OCI-LY1 (cell line): Measurements from ENCODE around the gene TRUB2.
A peak's percentile ranks its signal among the peaks of the same experiment; 100 is the strongest.

Source experiments
- H2AFZ ChIP-seq: fragments of 200-600 bp; sonication (generic), shearing (Covaris generic); 2 replicates; pipeline ENCODE4 v1.6.0; 2014; ENCODE audit warnings: antibody characterized with exemption, mild to moderate bottlenecking, low read length
- H3F3A ChIP-seq: fragments of 200-600 bp; sonication (generic), shearing (Covaris generic); 2 replicates; pipeline ENCODE4 v1.6.0; 2014; ENCODE audit warnings: mild to moderate bottlenecking, antibody characterized with exemption, low read length, moderate library complexity; ENCODE audit not compliant: insufficient read depth
- H3K27ac ChIP-seq: fragments of 200-600 bp; sonication (generic); 2 replicates; pipeline ENCODE4 v1.5.1; 2014; ENCODE audit warnings: low read length, mixed run types, mild to moderate bottlenecking, low read depth; ENCODE audit not compliant: poor library complexity, severe bottlenecking
- H3K27me3 ChIP-seq: fragments of 200-600 bp; sonication (generic); 2 replicates; pipeline ENCODE4 v1.6.0; 2014; ENCODE audit warnings: antibody characterized with exemption, mild to moderate bottlenecking, low read length, moderate library complexity; ENCODE audit not compliant: insufficient read depth
- H3K36me3 ChIP-seq: fragments of 200-600 bp; sonication (generic); 2 replicates; pipeline ENCODE4 v1.6.1; 2014; ENCODE audit warnings: mild to moderate bottlenecking, antibody characterized with exemption, low read length, moderate library complexity, mixed read lengths; ENCODE audit not compliant: insufficient read depth
- H3K4me1 ChIP-seq: fragments of 200-600 bp; sonication (generic); 2 replicates; pipeline ENCODE4 v1.5.1; 2014; ENCODE audit warnings: mild to moderate bottlenecking, low read length, moderate library complexity; ENCODE audit not compliant: insufficient read depth, severe bottlenecking
- H3K4me2 ChIP-seq: fragments of 200-600 bp; sonication (generic), shearing (Covaris generic); 2 replicates; pipeline ENCODE4 v1.6.1; 2014; ENCODE audit warnings: low read length
- H3K4me3 ChIP-seq: fragments of 200-600 bp; sonication (generic); 2 replicates; pipeline ENCODE4 v1.5.1; 2014; ENCODE audit warnings: low read length, low read depth, mild to moderate bottlenecking, mixed read lengths; ENCODE audit not compliant: poor library complexity, severe bottlenecking
- H3K79me2 ChIP-seq: fragments of 200-600 bp; shearing (Covaris generic); 2 replicates; pipeline ENCODE4 v1.6.1; 2016; ENCODE audit warnings: mixed run types, low read length, mixed read lengths; ENCODE audit not compliant: insufficient read depth
- H3K9ac ChIP-seq: fragments of 200-600 bp; sonication (generic), shearing (Covaris generic); 2 replicates; pipeline ENCODE4 v1.6.1; 2014; ENCODE audit warnings: mild to moderate bottlenecking, low read length, mixed read lengths
- H3K9me2 ChIP-seq: fragments of 200-600 bp; sonication (generic), shearing (Covaris generic); 2 replicates; pipeline ENCODE4 v1.6.1; 2014; ENCODE audit warnings: low read depth, mild to moderate bottlenecking, low read length, mixed read lengths
- H3K9me3 ChIP-seq: fragments of 200-600 bp; shearing (Covaris generic); 2 replicates; pipeline ENCODE4 v1.6.1; 2014; ENCODE audit warnings: low read length, mixed read lengths
- H4K20me1 ChIP-seq: fragments of 200-600 bp; sonication (generic), shearing (Covaris generic); 2 replicates; pipeline ENCODE4 v1.6.0; 2016; ENCODE audit warnings: mild to moderate bottlenecking, low read length; ENCODE audit not compliant: insufficient read depth
- CTCF ChIP-seq: fragments of 200-600 bp; sonication (generic), shearing (Covaris generic); IDR thresholded peaks from 2 replicates; pipeline ENCODE4 v1.5.1; 2017; ENCODE audit warnings: mild to moderate bottlenecking, antibody characterized with exemption, low read length, moderate library complexity, mixed read lengths
- EZH2 ChIP-seq: fragments of 200-600 bp; sonication (generic), shearing (Covaris generic); IDR thresholded peaks from 2 replicates; pipeline ENCODE4 v1.8.0; 2017; ENCODE audit warnings: borderline replicate concordance, mixed run types, mild to moderate bottlenecking, antibody characterized with exemption, low read length, moderate library complexity, mixed read lengths

TRUB2 gene

DNA sequence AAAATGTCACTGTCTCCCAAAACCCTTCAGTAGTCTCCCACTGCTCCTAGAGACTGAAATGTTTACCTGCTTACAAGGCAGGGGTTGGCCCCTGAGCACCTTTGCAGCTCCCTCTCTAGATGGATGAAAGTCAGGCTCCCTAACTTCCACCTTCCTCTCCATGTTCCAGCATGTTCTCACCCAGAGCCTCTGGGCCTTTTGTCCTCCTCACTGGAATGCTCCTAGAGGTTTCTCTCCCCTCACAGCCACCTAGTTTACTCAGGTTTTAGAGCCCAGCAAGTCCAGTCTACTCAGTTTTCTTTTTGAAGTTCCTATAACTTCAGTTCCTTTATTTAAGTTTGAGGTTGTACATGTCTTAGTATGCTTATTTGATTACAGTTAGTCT lies 48.1 kb upstream of the TRUB2 start:
- H4K20me1 ChIP-seq = no peaks in the 10 kb centered on the region
- H3K4me3 ChIP-seq = peak overlapping the region; percentile 85
- H3K9ac ChIP-seq = peak overlapping the region; percentile 78
- peak overlapping the region; percentile 96 for H3K4me2 ChIP-seq
- H2AFZ ChIP-seq = no peak overlapping the region
- peaks cover 15% of the 10 kb centered on the region; the same call in 1 of the 2 replicates for H3K36me3 ChIP-seq
- no peaks in the 10 kb centered on the region for H3F3A ChIP-seq
- H3K27me3 ChIP-seq = no peaks in the 10 kb centered on the region
- H3K4me1 ChIP-seq = peaks cover 21% of the 10 kb centered on the region
- peaks cover 22% of the 10 kb centered on the region for H3K79me2 ChIP-seq
- H3K9me2 ChIP-seq = no peaks in the 10 kb centered on the region
- TF ChIP-seq CTCF (no peak), EZH2 (no peak)
- H3K27ac ChIP-seq = peak overlapping the region; percentile 22
- H3K9me3 ChIP-seq = no peaks in the 10 kb centered on the region

- Histone ChIP-seq H3K9me3 (no peaks in the 10 kb centered on the region), H3K4me2 (no peak overlapping the region), H2AFZ (no peak overlapping the region), H3F3A (no peaks in the 10 kb centered on the region), H3K4me1 (peaks cover 30% of the 10 kb centered on the region), H3K27ac (no peak overlapping the region), H3K36me3 (peaks cover 10% of the 10 kb centered on the region; the same call in 1 of the 2 replicates), H3K9me2 (no peaks in the 10 kb centered on the region), H3K27me3 (no peaks in the 10 kb centered on the region), H3K4me3 (no peak overlapping the region), H3K9ac (no peak overlapping the region), H3K79me2 (peaks cover 22% of the 10 kb centered on the region), H4K20me1 (no peaks in the 10 kb centered on the region)
- TF ChIP-seq CTCF = no peak
- no peak for TF ChIP-seq EZH2
Observed at GRCh38 chr9:128369024-128369706, 46.9 kb upstream of the TRUB2 start.

- H3K36me3 ChIP-seq = no peaks in the 10 kb centered on the region
- H3K4me1 ChIP-seq = peaks cover 26% of the 10 kb centered on the region
- no peak overlapping the region for H3K27ac ChIP-seq
- H4K20me1 ChIP-seq = no peaks in the 10 kb centered on the region
- H3F3A ChIP-seq = no peaks in the 10 kb centered on the region
- H3K9ac ChIP-seq = no peak overlapping the region; the same call in 1 of the 2 replicates
- no peaks in the 10 kb centered on the region for H3K9me3 ChIP-seq
- no peaks in the 10 kb centered on the region for H3K9me2 ChIP-seq
- no peaks in the 10 kb centered on the region for H3K27me3 ChIP-seq
- H3K4me3 ChIP-seq = no peak overlapping the region
- H2AFZ ChIP-seq = no peak overlapping the region
- no peak for TF ChIP-seq EZH2
- H3K79me2 ChIP-seq = no peaks in the 10 kb centered on the region
- H3K4me2 ChIP-seq = no peak overlapping the region
Observed at GRCh38 chr9:128365525-128365924, 43.3 kb upstream of the TRUB2 start.

DNA sequence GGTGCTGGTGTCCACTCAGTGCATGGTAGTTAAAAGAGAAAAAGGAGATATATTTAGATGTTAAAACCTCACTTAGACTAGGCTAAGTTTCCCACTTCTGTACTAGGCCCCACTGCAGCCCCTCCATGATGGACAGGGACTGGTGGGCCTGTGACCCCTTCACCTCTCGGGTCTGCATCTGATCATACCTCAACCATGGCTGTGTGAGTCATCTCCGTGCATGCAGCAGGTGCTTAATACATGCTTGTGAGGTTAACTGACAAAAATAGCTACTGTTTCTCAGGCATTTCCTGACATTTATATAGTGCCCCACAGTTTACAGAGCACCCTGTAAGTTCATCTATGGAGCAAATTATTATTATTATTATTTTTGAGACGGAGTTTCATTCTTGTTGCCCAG lies 40.5 kb upstream of the TRUB2 start:
- H3K79me2 ChIP-seq = no peaks in the 10 kb centered on the region
- no peaks in the 10 kb centered on the region for H3K9me2 ChIP-seq
- no peaks in the 10 kb centered on the region for H3K27me3 ChIP-seq
- H3K27ac ChIP-seq = no peak overlapping the region
- no peak overlapping the region for H3K4me3 ChIP-seq
- H3F3A ChIP-seq = no peaks in the 10 kb centered on the region
- H3K4me1 ChIP-seq = peaks cover 21% of the 10 kb centered on the region
- H3K36me3 ChIP-seq = no peaks in the 10 kb centered on the region
- H3K4me2 ChIP-seq = no peak overlapping the region
- TF ChIP-seq CTCF = no peak
- no peak for TF ChIP-seq EZH2
- H3K9ac ChIP-seq = no peak overlapping the region
- no peak overlapping the region for H2AFZ ChIP-seq
- H4K20me1 ChIP-seq = no peaks in the 10 kb centered on the region
- H3K9me3 ChIP-seq = no peaks in the 10 kb centered on the region
